Measurements from ENCODE around the gene EFHC2.
A peak's percentile ranks its signal among the peaks of the same experiment; 100 is the strongest.

The EFHC2 gene, protein sequence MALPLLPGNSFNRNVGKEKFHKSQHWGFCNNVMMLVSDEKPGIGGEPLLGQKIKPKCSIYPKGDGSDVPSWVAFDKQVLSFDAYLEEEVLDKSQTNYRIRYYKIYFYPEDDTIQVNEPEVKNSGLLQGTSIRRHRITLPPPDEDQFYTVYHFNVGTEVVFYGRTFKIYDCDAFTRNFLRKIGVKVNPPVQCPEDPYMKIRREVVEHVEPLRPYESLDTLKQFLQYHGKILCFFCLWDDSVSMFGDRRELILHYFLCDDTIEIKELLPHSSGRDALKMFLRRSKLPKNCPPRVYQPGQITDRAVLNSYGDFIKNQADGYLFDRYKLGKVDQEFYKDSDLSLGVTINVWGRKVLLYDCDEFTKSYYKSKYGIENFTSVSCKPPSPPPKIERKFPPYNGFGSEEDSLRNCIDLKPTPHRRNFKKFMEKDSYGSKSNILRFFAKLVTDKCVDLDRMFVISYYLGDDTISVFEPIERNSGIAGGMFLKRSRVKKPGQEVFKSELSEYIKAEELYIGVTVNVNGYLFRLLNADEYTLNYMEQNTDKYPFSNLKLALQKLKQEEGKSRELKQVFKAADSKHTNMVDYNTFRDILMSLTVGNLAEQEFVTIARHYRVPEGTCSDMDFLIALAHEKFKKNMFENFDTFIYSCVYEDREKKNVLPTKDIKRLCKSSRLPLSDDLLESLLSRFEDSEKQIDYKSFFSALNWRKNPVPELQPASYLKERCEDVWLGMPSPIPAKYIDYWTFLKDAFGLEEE

DNA sequence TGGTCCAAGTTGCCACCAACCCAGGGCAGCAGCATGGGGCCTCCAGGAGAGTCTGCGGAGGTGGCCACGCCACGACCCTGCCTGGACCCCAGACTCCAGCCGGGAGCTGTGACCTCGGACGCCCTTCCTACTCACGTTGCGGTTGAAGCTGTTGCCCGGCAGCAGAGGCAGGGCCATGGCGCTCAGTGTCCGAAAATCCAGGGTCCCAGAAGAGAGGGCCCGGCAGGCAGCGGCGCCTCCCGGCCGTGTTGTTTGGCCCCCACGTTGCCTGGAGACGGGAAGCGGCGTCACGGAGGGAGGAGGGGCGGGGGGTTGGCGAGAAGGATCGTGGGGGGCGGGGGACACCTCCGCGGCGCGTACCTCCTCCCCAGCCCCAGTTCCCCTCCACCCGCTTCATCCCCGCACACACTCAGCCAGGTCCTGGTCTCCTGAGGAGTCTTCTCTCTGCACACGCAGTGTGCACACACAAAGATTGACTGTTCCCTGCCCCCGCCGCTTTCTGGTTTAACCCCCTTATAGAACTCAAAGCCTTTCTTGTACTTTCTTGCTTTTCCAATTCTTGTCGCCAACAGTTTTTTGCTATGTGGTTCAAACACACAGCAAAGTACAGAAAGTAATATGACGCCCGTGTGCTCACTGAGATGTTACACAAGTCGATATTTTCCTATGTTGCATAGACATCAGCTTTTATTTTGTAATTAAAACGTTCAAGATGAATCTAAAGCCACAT lies at the start of gene EFHC2:
TSS of gene EFHC2 (minus strand) at position 261 of the 730 bp plus-strand sequence. CDS start at position 177, 84 bp downstream.
- H3K9me3 Mint-ChIP-seq, result no peaks in the 10 kb centered on the region
- DNase-seq (peak; percentile 17 to 38), ATAC-seq (peak; percentile 77)
- H3K27ac Mint-ChIP-seq, result peak within 1 kb of the TSS; percentile 95 to 97
- H3K4me1 Mint-ChIP-seq, result peaks cover 14% of the 10 kb centered on the region
- peak within 1 kb of the TSS; percentile 80 to 87 for H3K4me3 Mint-ChIP-seq
- no peaks in the 10 kb centered on the region for H3K27me3 Mint-ChIP-seq

DNA sequence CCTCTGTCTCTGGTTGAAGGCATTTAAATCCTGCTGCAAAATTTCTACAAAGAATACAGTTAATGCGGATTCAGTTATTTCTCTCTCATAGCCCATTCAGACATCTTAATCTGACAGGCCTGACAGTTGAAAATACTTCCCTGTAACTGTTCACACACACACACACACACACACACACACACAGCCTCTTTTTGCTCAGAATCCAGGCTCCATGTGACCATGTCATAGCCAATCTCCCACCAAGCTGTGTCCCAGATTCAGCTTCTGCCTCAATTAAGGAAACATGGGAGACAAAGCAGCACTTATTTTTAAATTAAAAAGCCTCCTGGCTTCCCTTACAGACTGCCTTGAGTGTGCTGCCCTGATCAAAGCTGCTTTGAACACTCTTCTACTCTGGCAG lies 49.3 kb upstream of the EFHC2 start:
- H3K9me3 Mint-ChIP-seq, result peaks cover 0 to 5% of the 10 kb centered on the region in 2 donors
- no peak overlapping the region for H3K4me3 Mint-ChIP-seq
- H3K27ac Mint-ChIP-seq, result peak overlapping the region in 1 of 2 donors; percentile 85
- no peaks in the 10 kb centered on the region for H3K27me3 Mint-ChIP-seq
- DNase-seq, result no peak
- ATAC-seq, result no peak
- H3K4me1 Mint-ChIP-seq, result no peaks in the 10 kb centered on the region

DNA sequence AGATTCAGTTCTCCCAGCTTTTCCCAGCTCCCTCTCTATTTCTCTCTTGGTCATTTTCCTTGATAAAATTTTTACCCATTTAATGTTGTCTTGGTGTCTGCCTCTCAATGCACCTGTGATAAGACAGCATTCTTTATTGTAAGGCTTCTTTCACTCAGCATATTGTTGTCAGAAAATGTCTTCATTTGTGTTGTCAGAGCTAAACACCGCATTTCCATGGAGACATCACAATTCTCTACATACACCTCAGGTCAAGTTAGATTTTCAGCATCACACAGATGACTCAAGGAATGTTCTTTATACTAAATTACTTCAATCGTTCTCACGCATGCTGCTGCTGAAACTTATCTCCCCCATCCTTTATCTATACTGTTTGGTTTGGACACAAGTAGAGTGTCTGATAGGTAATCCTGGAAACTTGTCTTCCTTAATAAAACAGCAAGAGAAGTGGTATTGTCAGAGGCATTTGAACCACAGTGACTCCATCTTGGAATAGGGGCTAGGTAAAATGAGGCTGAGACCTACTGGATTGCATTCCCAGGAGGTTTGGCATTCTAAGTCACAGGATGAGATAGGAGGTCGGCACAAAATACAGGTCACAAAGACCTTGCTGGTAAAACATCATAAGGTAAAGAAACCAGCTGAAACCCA lies 41.3 kb upstream of the EFHC2 start:
- Mint-ChIP-seq H3K27ac (no peak overlapping the region), H3K9me3 (no peaks in the 10 kb centered on the region), H3K27me3 (no peaks in the 10 kb centered on the region), H3K4me3 (no peak overlapping the region), H3K4me1 (no peaks in the 10 kb centered on the region)
- DNase-seq, result no peak
- ATAC-seq, result no peak

DNA sequence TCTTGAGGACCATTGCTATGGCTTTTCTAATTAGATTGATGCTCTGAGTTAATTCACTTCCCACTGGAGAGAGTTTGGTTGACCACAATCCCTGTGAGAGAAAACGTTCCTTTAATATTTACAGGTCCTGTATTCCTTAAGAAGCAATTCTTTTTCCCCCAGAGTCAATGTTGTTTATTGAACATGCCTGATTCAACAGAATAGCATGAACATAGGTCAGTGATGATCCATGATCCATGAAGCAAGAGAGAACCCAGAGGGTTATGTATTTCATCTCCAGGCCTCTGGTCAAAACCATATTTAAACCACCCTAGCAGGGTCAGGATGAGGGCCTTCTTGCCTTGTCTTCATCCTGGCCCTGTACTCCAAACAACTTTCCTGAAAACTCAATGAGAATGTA lies 39.4 kb upstream of the EFHC2 start:
- Mint-ChIP-seq H3K4me1 (no peaks in the 10 kb centered on the region), H3K27me3 (no peaks in the 10 kb centered on the region), H3K4me3 (no peak overlapping the region), H3K27ac (no peak overlapping the region), H3K9me3 (no peaks in the 10 kb centered on the region)
- DNase-seq (no peak), ATAC-seq (no peak)

DNA sequence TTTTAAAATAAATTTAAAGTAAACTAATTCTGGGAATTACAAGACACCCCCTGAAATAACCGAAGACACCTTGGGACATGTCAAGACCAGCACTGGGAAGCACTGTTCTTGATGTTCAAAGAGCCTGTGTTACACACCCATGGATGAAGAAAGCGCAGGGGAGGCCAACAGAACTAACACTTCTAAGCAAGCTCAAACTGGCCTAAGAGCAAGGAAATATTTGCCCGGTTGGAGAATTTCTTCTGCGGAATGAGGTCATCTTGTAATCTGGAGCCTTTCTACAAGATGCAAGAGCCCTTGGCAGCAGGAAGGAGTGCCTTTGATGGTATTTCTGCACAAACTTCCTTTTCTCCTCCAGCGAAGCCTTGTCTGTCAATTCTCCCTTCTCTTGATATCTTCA lies 9.3 kb upstream of the EFHC2 start:
- Mint-ChIP-seq H3K27me3 (no peaks in the 10 kb centered on the region), H3K4me3 (no peak overlapping the region), H3K27ac (peak overlapping the region in 1 of 2 donors; percentile 40), H3K4me1 (peaks cover 15% of the 10 kb centered on the region), H3K9me3 (no peaks in the 10 kb centered on the region)
- DNase-seq (no peak), ATAC-seq (no peak)

DNA sequence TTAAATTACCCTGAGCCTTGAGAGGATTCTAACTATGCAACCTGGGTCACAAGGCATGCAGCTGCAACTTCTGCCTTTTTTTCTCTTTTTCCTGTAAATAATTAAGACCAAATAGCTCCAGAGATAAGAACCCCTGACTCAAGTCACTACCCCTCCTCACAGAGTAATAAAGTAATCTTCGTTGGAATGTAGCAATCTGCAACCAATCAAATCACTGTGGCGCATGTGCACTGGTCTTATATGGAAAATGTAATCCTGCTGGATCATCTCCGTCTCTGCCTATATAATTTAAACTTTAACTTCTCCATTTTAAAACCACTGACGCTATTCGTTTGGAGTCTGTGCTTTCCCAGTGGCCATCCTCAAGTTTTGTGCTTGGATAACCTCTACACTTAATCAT lies 6.1 kb upstream of the EFHC2 start:
- Mint-ChIP-seq H3K27me3 (no peaks in the 10 kb centered on the region), H3K4me1 (peaks cover 22% of the 10 kb centered on the region), H3K9me3 (no peaks in the 10 kb centered on the region), H3K27ac (no peak overlapping the region), H3K4me3 (no peak overlapping the region)
- no peak for ATAC-seq
- DNase-seq, result no peak

DNA sequence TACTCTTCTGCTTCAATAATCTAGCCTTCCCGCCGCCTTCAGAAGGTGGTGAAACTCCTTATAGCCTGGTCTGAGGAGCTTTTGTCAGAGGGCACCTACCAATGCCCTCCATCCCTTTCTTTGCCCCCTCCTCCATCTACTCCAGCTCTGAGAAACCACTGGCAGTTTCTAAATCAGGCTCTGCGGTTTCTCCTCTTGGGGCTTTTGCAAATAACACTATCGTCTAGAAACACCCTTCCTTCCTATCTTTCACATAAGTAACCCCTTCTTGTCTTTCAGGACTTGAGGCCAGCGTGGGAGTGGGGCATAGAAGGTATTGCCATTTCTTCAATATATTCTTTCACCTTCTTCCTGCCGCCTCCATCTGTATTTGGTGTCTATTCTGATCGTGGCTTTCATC lies 1.2 kb upstream of the EFHC2 start:
- Mint-ChIP-seq H3K27ac (peak overlapping the region; percentile 84 to 95), H3K27me3 (no peaks in the 10 kb centered on the region), H3K4me1 (peaks cover 14% of the 10 kb centered on the region), H3K9me3 (no peaks in the 10 kb centered on the region), H3K4me3 (peak overlapping the region; percentile 80 to 87)
- DNase-seq (no peak), ATAC-seq (peak; percentile 52)

DNA sequence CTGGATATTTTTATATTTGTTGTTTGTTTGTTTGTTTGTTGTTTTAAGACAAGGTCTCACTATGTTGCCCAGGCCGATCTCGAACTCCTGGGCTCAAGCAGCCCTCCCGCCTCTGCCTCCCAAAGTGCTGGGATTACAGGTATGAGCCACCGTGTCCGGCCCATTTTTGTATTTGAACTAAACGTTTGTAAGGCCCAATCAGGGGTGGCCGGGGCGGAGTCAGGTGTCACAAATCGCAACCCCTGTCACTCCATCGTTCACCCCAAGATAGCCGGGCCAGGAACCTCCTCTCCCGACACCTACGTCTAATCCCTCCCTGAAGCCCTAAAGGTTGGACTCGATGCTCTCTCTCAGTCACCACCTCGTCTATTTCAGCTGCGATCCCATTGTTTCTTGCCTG lies 722 bp upstream of the EFHC2 start:
- H3K27me3 Mint-ChIP-seq, result no peaks in the 10 kb centered on the region
- ATAC-seq (peak; percentile 90), DNase-seq (peak; percentile 42 to 56)
- peak overlapping the region; percentile 80 to 87 for H3K4me3 Mint-ChIP-seq
- H3K4me1 Mint-ChIP-seq, result peaks cover 14% of the 10 kb centered on the region
- no peaks in the 10 kb centered on the region for H3K9me3 Mint-ChIP-seq
- H3K27ac Mint-ChIP-seq, result peak overlapping the region; percentile 84 to 95

DNA sequence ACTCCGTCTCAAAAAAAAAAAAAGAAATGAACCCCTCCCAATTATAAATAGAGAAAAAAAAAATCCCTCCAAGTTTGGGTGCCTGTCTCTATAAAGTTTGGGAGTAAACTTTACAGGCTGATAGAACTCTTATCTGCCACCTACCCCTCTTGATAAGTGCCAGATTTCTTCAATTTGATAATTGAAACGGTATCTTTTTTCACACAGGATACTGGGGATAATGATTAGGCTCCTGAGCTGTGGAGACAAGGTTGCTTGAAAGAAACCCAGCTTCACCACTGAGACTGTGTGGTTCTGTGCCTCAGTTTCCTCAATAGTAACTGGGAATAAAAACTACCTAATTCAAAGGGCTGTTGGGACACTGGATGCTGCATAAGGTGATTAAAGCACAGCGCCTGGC lies 606 bp downstream of the EFHC2 start:
- DNase-seq, result no peak
- Mint-ChIP-seq H3K9me3 (no peaks in the 10 kb centered on the region), H3K27ac (peak overlapping the region in 1 of 2 donors; percentile 46), H3K4me3 (peak overlapping the region; percentile 80 to 87), H3K4me1 (peaks cover 14% of the 10 kb centered on the region), H3K27me3 (no peaks in the 10 kb centered on the region)
- no peak for ATAC-seq

DNA sequence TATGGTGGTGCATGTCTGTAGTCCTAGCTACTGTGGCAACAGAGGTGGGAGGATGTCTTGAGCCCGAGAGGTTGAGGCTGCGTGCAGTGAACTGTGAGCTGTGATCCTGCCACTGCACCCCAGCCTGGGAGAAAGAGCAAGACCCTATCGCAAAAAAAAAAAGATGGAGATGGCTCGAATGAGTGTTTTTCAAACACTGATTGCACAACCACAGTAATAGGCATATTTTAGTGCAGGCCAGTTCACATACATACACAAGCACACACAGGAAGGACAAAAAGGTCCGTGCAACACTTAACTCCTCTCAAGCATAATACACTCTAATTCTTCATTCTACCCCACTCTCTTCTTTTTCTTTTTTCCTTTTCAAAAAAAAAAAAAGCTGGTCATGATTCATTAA lies 5.1 kb downstream of the EFHC2 start:
- H3K27me3 Mint-ChIP-seq, result no peaks in the 10 kb centered on the region
- H3K4me3 Mint-ChIP-seq, result peak overlapping the region in 1 of 2 donors; percentile 26
- H3K27ac Mint-ChIP-seq, result no peak overlapping the region
- no peaks in the 10 kb centered on the region for H3K4me1 Mint-ChIP-seq
- ATAC-seq, result no peak
- H3K9me3 Mint-ChIP-seq, result no peaks in the 10 kb centered on the region
- DNase-seq, result no peak

DNA sequence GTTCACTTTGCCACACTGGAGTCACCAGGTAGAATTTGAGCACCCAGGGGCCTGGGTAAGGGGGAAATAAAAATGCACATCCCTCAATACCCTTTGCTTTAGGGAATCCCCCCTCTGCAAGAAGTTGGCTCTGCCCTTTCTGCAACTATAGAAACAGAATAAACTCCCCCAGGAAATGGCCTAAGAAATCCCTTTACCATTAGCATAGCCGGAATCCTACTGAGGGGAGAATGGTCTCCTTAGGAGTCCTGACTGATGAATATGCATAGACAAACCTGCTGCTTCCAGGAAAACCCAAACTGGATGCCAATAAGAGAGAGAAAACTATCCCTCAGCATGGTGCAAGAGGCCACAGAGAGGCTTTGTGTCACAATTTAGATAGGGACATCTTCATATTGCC lies 11.0 kb downstream of the EFHC2 start:
- no peak overlapping the region for H3K4me3 Mint-ChIP-seq
- DNase-seq (no peak), ATAC-seq (no peak)
- no peak overlapping the region for H3K27ac Mint-ChIP-seq
- H3K27me3 Mint-ChIP-seq, result no peaks in the 10 kb centered on the region
- H3K4me1 Mint-ChIP-seq, result peaks cover 21% of the 10 kb centered on the region
- H3K9me3 Mint-ChIP-seq, result no peaks in the 10 kb centered on the region

DNA sequence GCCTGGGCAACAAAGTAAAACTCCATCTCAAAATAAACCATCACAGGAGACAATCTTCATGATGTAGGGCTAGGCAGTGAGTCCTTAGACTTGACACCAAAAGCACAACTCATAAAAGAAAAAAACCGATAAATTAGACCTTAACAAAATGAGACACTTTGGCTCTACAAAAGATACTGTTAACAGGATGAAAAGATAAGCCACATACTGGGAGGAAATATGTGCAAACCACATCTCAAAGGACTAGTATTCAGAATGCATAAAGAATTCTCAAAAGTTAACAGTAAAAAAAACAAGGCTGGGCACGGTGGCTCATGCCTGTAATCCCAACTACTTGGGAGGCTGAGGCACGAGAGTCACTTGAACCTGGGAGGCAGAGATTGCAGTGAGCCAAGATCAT lies 13.2 kb downstream of the EFHC2 start:
- Mint-ChIP-seq H3K9me3 (no peaks in the 10 kb centered on the region), H3K4me3 (peak overlapping the region in 1 of 2 donors; percentile 8), H3K4me1 (peaks cover 21% of the 10 kb centered on the region), H3K27me3 (no peaks in the 10 kb centered on the region), H3K27ac (no peak overlapping the region)
- no peak for ATAC-seq
- DNase-seq, result no peak

DNA sequence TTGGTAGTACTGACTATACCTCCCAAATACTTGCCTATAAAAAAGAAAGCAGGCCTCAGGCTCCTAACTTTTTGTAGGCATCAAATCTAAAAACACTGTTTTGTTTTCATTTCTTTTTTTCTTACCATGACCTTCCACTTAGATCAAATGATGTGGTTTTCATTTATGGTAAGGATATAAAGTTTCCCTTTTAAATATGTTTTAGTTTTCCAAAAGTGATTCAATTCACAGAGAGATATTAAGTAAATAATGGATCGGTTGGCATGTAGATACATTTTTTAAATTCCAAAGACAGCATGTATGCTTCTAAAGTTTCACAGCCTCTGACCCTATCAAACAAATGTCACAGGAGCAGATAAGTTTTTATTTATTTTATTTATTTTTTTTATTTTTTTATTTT lies 23.9 kb downstream of the EFHC2 start:
- Mint-ChIP-seq H3K27ac (no peak overlapping the region), H3K27me3 (no peaks in the 10 kb centered on the region), H3K9me3 (peaks cover 0 to 5% of the 10 kb centered on the region in 2 donors), H3K4me3 (no peak overlapping the region), H3K4me1 (peaks cover 15% of the 10 kb centered on the region)
- no peak for DNase-seq
- ATAC-seq, result no peak

DNA sequence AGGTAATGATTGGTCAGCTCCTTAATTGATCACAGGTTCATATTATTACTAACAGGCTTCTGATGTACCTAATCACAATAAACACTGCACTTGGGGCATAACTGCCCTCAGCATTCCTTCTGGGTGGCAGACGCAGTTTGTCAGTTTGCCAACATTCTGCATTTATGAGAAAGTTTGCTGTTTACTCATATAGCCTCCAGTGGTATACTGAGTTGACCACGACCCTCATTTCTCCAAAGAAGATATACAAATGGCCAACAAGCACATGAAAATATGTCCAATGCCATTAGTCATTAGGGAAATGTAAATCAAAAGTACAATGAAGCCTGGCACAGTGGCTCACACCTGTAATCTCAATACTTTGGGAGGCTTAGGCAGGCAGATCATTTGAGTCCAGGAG lies 26.3 kb downstream of the EFHC2 start:
- DNase-seq, result no peak
- Mint-ChIP-seq H3K4me3 (no peak overlapping the region), H3K9me3 (peaks cover 0 to 5% of the 10 kb centered on the region in 2 donors), H3K27ac (no peak overlapping the region), H3K4me1 (peaks cover 12% of the 10 kb centered on the region), H3K27me3 (no peaks in the 10 kb centered on the region)
- no peak for ATAC-seq

DNA sequence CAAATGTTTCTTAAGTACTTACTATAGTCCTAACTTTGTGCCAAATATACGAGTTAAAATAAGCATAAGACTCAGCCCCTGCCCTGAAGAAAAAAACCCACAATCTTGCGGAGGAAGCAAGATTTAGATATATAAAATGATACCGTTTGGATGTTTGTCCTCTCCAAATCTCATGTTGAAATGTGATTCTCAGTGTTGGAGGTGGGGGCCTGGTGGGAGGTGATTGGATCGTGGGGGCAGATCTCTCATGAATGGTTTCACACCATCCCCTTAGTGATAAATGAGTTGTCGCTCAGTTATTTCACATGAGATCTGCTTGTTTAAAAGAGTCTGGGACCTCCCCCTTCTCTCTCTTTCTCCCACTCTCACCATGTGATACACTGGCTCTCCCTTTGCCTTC lies 28.7 kb downstream of the EFHC2 start:
- Mint-ChIP-seq H3K4me1 (peaks cover 12% of the 10 kb centered on the region), H3K4me3 (peak overlapping the region; percentile 48 to 62), H3K27me3 (no peaks in the 10 kb centered on the region), H3K9me3 (no peaks in the 10 kb centered on the region), H3K27ac (peak overlapping the region; percentile 13 to 95)
- DNase-seq (no peak), ATAC-seq (no peak)
